Psoas muscle (tissue), 8 donors: Measurements from ENCODE around the gene ERC2. TPM values are rescaled to one million over a fixed set of nuclear protein-coding genes. Genes with fewer than 3 reads are reported as not detected.

ENCODE experiments used
- ATAC-seq, 4 donors: fragments of 200-7000 bp; cut with Tn5 transposase; one replicate each; pipeline ENCODE4 v1.9.1; 2020; ENCODE audit warnings: moderate library complexity in 3 of 4, mild to moderate bottlenecking in 2 of 4
- DNase-seq, 2 donors: peaks; one replicate each; pipeline ENCODE4 v3.0.0-alpha.2; 2020
- H3K27ac ChIP-seq: fragments of 200-600 bp; one replicate; pipeline ENCODE4 v1.8.0; 2022
- H3K27me3 ChIP-seq, 3 donors: fragments of 200-600 bp in 1 of 3; one replicate each; pipeline versions ENCODE4 v1.6.1 to v1.8.0; 2013 to 2022; ENCODE audit warnings: low read length in 2 of 3, mild to moderate bottlenecking in 2 of 3, moderate library complexity in 1 of 3; ENCODE audit not compliant: insufficient read depth in 3 of 3
- H3K36me3 ChIP-seq, 2 donors: fragments of 200-600 bp in 1 of 2; one replicate each; pipeline versions ENCODE4 v1.6.1 to v1.8.0; 2013 to 2022; ENCODE audit warnings: low read depth in 1 of 2, mild to moderate bottlenecking in 1 of 2, moderate library complexity in 1 of 2; ENCODE audit not compliant: insufficient read depth in 1 of 2
- H3K4me1 ChIP-seq: fragments of 200-600 bp; one replicate; pipeline ENCODE4 v1.8.0; 2022
- H3K4me3 ChIP-seq: fragments of 200-600 bp; one replicate; pipeline ENCODE4 v1.8.0; 2022; ENCODE audit warnings: mild to moderate bottlenecking
- H3K9me3 ChIP-seq: fragments of 200-600 bp; one replicate; pipeline ENCODE4 v1.8.0; 2022
- WGBS, 3 donors: extraction: QIAGEN DNeasy Blood & Tissue Kit; methylation state at CpG; one replicate each; pipeline versions ENCODE4 v1.1.6 to v1.1.7; 2013; 5-methylcytosine and 5-hydroxymethylcytosine counted together
- intact Hi-C, 2 donors: fragments of 100-400 bp; cut with DNase I; formaldehyde crosslinking; loops; one replicate each; pipeline versions ENCODE4 v1.11.0 to v1.14.2; 2022
- polyA plus RNA-seq, 3 donors: library from polyadenylated mRNA; stranded (reverse); fragments of 200-250 nt; gene quantifications; one replicate each; pipeline ENCODE4 v1.2.3, GENCODE V29; 2013
- total RNA-seq, 4 donors: library from RNA; stranded (reverse); fragmentation: NEBNext Ultra II Directional in 2 of 4; extraction: Animal tissue kit (Norgen Biotek cat#: 25700) in 2 of 4; gene quantifications; one replicate each; pipeline versions ENCODE4 v1.2.1 to v1.2.4, GENCODE V29; 2021 to 2023
- TF ChIP-seq, protein P1 (sequence below): fragments of 200-600 bp; IDR thresholded peaks from one replicate; pipeline ENCODE4 v1.8.0; 2022; ENCODE audit warnings: antibody characterized with exemption
- donor health status: healthy with polysubstance abuse.
- donor health status: DM: no; HTN: no; CAD: no; lungs with moderate emphysema.
- donor health status: Bipolar disorder and iron deficiency.
- donor health status: healthy.
- donor health status: DM: yes; HTN: yes; CAD: no.
- donor health status: DM: no; HTN: no; CAD: no.
- donor health status: DM: no; HTN: no; CAD: no.
- donor health status: DM: yes; HTN: yes; CAD: no.

The ERC2 gene
- total and polyA plus RNA-seq, 7 donors: 0.04 to 0.15 TPM; not detected in 5

GRCh38 chr3:56192001-56192400 lies 276.3 kb downstream of the ERC2 start:
- Histone ChIP-seq H3K27me3 (no peaks in the 10 kb centered on the region), H3K4me3 (no peak overlapping the region), H3K9me3 (no peaks in the 10 kb centered on the region), H3K27ac (no peak overlapping the region), H3K4me1 (no peaks in the 10 kb centered on the region), H3K36me3 (no peaks in the 10 kb centered on the region)
- TF ChIP-seq, protein P1, sequence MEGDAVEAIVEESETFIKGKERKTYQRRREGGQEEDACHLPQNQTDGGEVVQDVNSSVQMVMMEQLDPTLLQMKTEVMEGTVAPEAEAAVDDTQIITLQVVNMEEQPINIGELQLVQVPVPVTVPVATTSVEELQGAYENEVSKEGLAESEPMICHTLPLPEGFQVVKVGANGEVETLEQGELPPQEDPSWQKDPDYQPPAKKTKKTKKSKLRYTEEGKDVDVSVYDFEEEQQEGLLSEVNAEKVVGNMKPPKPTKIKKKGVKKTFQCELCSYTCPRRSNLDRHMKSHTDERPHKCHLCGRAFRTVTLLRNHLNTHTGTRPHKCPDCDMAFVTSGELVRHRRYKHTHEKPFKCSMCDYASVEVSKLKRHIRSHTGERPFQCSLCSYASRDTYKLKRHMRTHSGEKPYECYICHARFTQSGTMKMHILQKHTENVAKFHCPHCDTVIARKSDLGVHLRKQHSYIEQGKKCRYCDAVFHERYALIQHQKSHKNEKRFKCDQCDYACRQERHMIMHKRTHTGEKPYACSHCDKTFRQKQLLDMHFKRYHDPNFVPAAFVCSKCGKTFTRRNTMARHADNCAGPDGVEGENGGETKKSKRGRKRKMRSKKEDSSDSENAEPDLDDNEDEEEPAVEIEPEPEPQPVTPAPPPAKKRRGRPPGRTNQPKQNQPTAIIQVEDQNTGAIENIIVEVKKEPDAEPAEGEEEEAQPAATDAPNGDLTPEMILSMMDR: no peak
- intact Hi-C loops: no loop called here
- no peak for DNase-seq
- ATAC-seq: no peak

DNA sequence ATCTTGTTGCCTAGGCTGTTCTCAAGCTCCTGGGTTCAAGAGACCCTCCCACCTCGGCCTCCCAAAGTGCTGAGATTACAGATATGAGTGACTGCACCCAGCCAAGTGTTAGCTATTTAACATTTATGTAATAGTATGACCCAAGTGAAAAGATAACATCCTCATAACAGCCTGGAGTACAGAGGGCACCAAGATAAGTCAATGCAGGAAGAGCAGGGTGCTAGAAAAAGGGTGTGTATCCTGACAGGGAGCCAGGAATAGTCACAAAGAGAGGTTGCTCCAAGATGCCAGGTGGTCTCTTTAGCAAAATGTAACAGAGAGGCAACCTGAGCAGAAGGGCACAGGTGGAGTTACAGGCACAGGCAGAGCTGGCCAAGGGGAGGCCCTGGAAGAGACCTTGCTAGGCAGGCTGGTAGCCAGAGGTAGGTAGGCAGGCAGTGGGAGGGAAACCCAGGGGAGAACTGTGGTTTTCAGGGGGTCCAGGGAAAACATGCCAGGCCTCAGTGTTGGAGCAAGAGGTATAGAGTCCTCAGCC lies 277.4 kb downstream of the ERC2 start:
- H3K36me3 ChIP-seq: no peaks in the 10 kb centered on the region
- no peak overlapping the region for H3K4me3 ChIP-seq
- no peaks in the 10 kb centered on the region for H3K4me1 ChIP-seq
- WGBS, 3 donors: 75 to 87% (median 84%) methylated on average over 1 of the region's 1 CpG
- ATAC-seq (no peak), DNase-seq (no peak)
- no peaks in the 10 kb centered on the region for H3K27me3 ChIP-seq
- intact Hi-C loops: no loop called here
- H3K27ac ChIP-seq: no peak overlapping the region
- H3K9me3 ChIP-seq: no peaks in the 10 kb centered on the region
- TF ChIP-seq, protein P1: no peak

GRCh38 chr3:56190130-56190529 lies 278.1 kb downstream of the ERC2 start:
- Histone ChIP-seq H3K4me3 (no peak overlapping the region), H3K9me3 (no peaks in the 10 kb centered on the region), H3K4me1 (no peaks in the 10 kb centered on the region), H3K36me3 (no peaks in the 10 kb centered on the region), H3K27me3 (no peaks in the 10 kb centered on the region), H3K27ac (no peak overlapping the region)
- intact Hi-C loops: no loop called here
- TF ChIP-seq, protein P1: no peak
- no peak for ATAC-seq
- no peak for DNase-seq

GRCh38 chr3:56189536-56189935 lies 278.7 kb downstream of the ERC2 start:
- intact Hi-C loops: no loop called here
- WGBS, 3 donors: 22 to 33% (median 31%) methylated on average over 2 of the region's 2 CpGs
- no peak for DNase-seq
- Histone ChIP-seq H3K4me1 (no peaks in the 10 kb centered on the region), H3K9me3 (no peaks in the 10 kb centered on the region), H3K27me3 (no peaks in the 10 kb centered on the region), H3K36me3 (no peaks in the 10 kb centered on the region), H3K4me3 (no peak overlapping the region), H3K27ac (no peak overlapping the region)
- ATAC-seq: no peak
- TF ChIP-seq, protein P1: no peak

DNA sequence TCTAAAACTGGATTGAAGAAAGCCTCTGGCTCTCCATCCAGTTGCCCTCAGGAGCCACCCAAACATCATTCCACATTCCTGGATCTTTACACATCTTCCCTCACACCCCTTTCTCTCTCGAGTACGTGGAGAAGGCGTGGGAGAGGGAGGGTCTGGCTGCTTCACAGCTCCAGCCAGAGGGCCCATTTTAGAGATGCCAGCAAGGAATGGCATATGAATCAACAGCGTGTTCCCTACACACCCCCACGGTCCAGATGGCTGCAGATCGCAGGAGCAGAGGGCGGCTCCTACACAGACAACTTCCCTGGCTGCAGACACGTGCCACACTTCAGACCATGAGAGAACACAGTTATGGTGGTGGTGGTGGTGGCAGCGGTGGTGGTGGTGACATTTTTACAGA lies 280.1 kb downstream of the ERC2 start:
- DNase-seq (no peak), ATAC-seq (no peak)
- TF ChIP-seq, protein P1: no peak
- Histone ChIP-seq H3K27ac (no peak overlapping the region), H3K4me1 (no peaks in the 10 kb centered on the region), H3K9me3 (no peaks in the 10 kb centered on the region), H3K27me3 (no peaks in the 10 kb centered on the region), H3K4me3 (no peak overlapping the region), H3K36me3 (no peaks in the 10 kb centered on the region)
- WGBS, 3 donors: 63 to 78% (median 74%) methylated on average over 9 of the region's 9 CpGs
- intact Hi-C loops: no loop called here
